ENCODE results near the gene TMEM178B. TPM values are rescaled to one million over a fixed set of nuclear protein-coding genes. Genes with fewer than 3 reads are reported as not detected.

Gene TMEM178B
- polyA plus RNA-seq, 1 donor from 2014 or later: 40.7 TPM

GRCh38 chr7:141511676-141512396 lies 438.0 kb downstream of the TMEM178B start:
- TF ChIP-seq EZH2 (IDR thresholded peaks at IDR 0.05; ENCODE audit: borderline replicate concordance, insufficient read depth, low read length, poor library complexity, severe bottlenecking) (no peak), MXI1 (conservative IDR thresholded peaks at IDR 0.05; ENCODE audit: poor library complexity, severe bottlenecking) (no peak), EP300 (conservative IDR thresholded peaks at IDR 0.05; ENCODE audit: poor library complexity, severe bottlenecking) (no peak), SMC3 (conservative IDR thresholded peaks at IDR 0.05; ENCODE audit: poor library complexity) (no peak), POLR2AphosphoS5 (IDR thresholded peaks at IDR 0.05) (no peak), CTCF (IDR thresholded peaks at IDR 0.05; ENCODE audit: poor library complexity, severe bottlenecking) (no peak), RAD21 (conservative IDR thresholded peaks at IDR 0.05) (no peak), REST (IDR thresholded peaks at IDR 0.05; ENCODE audit: borderline replicate concordance) (no peak), TAF1 (IDR thresholded peaks at IDR 0.05; ENCODE audit: low read depth) (no peak)
- Histone ChIP-seq H3K27ac (ENCODE audit: low read length) (no peak overlapping the region), H3F3A (ENCODE audit: insufficient read depth, low read length, poor library complexity, severe bottlenecking) (no peaks in the 10 kb centered on the region), H3K9me2 (ENCODE audit: insufficient read depth, low read length) (no peaks in the 10 kb centered on the region), H3K36me3 (ENCODE audit: insufficient read depth, low read length) (no peaks in the 10 kb centered on the region), H3K4me3 (ENCODE audit: low read length) (no peak overlapping the region), H3K27me3 (ENCODE audit: insufficient read depth, low read depth, low read length) (no peaks in the 10 kb centered on the region), H2AFZ (ENCODE audit: low read depth, low read length) (no peak overlapping the region), H3K9me3 (ENCODE audit: low read length) (no peaks in the 10 kb centered on the region), H4K20me1 (ENCODE audit: insufficient read depth) (no peaks in the 10 kb centered on the region), H3K79me2 (replicated peaks; ENCODE audit: insufficient read depth, low read length) (no peaks in the 10 kb centered on the region), H3K9ac (ENCODE audit: low read length) (peak overlapping the region; percentile 13), H3K4me2 (ENCODE audit: low read length) (no peak overlapping the region)

- Histone ChIP-seq H2AFZ (ENCODE audit: low read depth, low read length) (no peak overlapping the region), H3K27ac (ENCODE audit: low read length) (no peak overlapping the region), H3K4me3 (ENCODE audit: low read length) (no peak overlapping the region), H3K9me2 (ENCODE audit: insufficient read depth, low read length) (no peaks in the 10 kb centered on the region), H3K79me2 (replicated peaks; ENCODE audit: insufficient read depth, low read length) (no peaks in the 10 kb centered on the region), H3K4me2 (ENCODE audit: low read length) (no peak overlapping the region), H3K27me3 (ENCODE audit: insufficient read depth, low read depth, low read length) (no peaks in the 10 kb centered on the region), H3K9me3 (ENCODE audit: low read length) (no peaks in the 10 kb centered on the region), H3F3A (ENCODE audit: insufficient read depth, low read length, poor library complexity, severe bottlenecking) (no peaks in the 10 kb centered on the region), H3K9ac (ENCODE audit: low read length) (no peak overlapping the region), H3K36me3 (ENCODE audit: insufficient read depth, low read length) (no peaks in the 10 kb centered on the region), H4K20me1 (ENCODE audit: insufficient read depth) (no peaks in the 10 kb centered on the region)
- TF ChIP-seq REST (IDR thresholded peaks at IDR 0.05; ENCODE audit: borderline replicate concordance) (no peak), CTCF (IDR thresholded peaks at IDR 0.05; ENCODE audit: poor library complexity, severe bottlenecking) (no peak), EZH2 (IDR thresholded peaks at IDR 0.05; ENCODE audit: borderline replicate concordance, insufficient read depth, low read length, poor library complexity, severe bottlenecking) (no peak), EP300 (conservative IDR thresholded peaks at IDR 0.05; ENCODE audit: poor library complexity, severe bottlenecking) (no peak), RAD21 (conservative IDR thresholded peaks at IDR 0.05) (no peak), TAF1 (IDR thresholded peaks at IDR 0.05; ENCODE audit: low read depth) (no peak), MXI1 (conservative IDR thresholded peaks at IDR 0.05; ENCODE audit: poor library complexity, severe bottlenecking) (no peak), SMC3 (conservative IDR thresholded peaks at IDR 0.05; ENCODE audit: poor library complexity) (no peak), POLR2AphosphoS5 (IDR thresholded peaks at IDR 0.05) (no peak)
Measured at GRCh38 chr7:141512597-141512996, 438.7 kb downstream of the TMEM178B start.

Data from neural cell (in vitro differentiated cells).